Hematopoietic multipotent progenitor cell treated with erythropoietin and hydrocortisone succinate and interleukin-3 and kit ligand, for 17 days (in vitro differentiated cells): ENCODE results near the gene SPAG7.
"Not testable (repeated sequence)": the region's sequence is repeated elsewhere in the genome, so short reads cannot be mapped to it uniquely, and the experiment has no call there.

Experiments
- DNase-seq: peaks from one replicate; pipeline ENCODE4 v3.0.0-alpha.2; 2015; ENCODE audit warnings: low spot score

Gene SPAG7

DNA sequence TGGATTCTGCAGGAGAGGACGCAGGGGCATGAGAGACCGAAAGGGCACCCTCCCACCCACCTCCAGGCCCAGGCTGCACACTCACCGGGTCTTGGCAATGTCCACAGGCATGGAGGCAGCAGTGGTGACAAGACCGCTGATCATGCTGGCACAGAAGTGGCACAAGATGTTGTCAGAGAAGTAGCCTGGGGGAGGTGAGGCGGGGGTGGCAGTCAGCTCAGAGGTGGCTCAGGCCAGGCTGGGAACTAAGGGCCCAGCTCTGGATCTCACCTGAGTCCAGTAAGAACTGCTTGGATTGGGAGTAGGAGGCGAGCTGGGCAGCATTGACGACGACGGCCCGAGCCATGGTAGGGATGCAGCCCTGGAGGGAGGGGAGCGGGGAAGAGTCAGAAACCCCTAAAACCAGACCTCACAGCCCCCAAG, 29.5 kb downstream of the SPAG7 start:
- DNase-seq = no peak

DNA sequence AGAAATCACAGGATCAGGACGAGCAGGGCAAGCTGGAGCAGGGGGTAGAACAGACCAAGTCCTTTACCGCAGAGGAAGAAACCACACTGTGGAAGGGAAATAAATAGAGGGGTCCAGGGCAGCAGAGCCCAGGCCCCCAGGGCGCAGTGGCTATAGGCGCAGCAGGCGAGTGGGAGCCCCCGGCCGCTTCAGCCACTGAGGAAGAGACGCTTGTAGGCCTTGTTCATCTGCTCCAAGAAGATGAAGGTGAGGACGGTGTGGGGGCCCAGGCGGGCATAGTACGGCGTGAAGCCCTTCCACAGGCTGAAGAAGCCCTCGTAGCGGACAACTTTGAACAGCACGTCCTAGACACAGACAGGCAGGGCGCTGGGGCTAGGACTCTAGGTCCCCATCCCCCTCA, 30.1 kb downstream of the SPAG7 start:
- DNase-seq = no peak

DNA sequence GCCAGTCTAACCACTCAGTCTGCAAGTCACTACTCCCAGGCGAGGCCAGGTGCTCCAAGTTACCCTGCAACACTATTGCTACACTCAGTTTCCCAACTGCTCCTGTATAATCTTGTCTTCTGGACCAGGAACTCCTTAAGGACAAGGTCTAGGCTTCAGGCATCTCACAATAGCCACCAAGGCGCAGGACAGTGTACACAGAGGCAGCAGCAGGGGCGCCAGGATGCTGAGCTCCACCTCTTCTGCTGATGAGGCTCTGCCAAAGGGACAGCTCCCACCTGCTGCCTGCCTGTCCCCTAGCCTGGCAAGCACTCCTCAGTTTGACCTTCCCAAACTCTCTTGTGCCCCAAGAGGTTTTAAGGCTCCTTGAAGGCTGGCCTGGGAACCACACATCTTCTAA, 31.2 kb downstream of the SPAG7 start:
- DNase-seq = no peak

DNA sequence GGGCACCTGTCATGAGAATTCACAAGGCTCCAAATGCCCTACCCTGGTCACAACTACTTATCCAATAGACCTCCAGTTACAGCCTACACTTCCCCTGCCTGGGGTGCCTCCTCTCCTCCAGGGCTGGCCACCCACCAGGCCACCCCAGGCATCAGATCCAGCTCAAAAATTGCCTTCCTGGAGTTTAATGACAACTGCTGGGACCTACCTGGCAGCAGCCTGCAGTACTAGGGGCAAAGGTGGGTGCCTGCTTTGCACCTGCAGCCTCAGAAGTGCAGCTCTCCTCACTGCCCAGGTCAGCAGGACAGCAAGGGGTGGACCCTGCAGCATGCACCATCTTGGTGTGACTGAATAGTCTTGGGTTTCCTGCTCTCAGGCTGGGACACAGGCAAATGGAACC, 32.0 kb downstream of the SPAG7 start:
- no peak for DNase-seq

DNA sequence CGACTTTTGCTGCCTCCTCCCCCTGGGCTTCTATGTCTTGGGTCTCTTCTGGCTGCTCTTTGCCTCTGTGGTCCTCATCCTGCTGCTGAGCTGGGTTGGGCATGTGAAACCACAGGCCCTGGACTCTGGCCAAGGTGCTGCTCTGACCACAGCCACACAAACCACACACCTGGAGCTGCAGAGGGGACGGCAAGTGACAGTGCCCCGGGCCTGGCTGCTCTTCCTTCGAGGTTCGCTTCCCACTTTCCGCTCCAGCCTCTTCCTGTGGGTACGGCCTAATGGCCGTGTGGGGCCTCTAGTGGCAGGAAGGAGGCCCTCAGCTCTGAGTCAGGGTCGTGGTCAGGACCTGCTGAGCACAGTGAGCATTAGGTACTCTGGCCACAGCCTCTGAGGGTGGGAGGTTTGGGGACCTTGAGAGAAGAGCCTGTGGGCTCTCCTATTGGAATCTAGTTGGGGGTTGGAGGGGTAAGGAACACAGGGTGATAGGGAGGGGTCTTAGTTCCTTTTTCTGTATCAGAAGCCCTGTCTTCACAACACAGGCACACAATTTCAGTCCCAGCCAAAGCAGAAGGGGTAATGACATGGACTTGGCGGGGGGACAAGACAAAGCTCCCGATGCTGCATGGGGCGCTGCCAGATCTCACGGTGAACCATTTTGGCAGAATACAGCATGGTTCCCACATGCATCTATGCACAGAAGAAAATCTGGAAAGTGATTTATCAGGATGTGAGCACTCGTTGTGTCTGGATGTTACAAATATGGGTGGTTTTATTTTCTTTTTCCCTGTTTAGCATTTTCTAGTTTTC, 33.2 kb downstream of the SPAG7 start:
- DNase-seq = no peak

DNA sequence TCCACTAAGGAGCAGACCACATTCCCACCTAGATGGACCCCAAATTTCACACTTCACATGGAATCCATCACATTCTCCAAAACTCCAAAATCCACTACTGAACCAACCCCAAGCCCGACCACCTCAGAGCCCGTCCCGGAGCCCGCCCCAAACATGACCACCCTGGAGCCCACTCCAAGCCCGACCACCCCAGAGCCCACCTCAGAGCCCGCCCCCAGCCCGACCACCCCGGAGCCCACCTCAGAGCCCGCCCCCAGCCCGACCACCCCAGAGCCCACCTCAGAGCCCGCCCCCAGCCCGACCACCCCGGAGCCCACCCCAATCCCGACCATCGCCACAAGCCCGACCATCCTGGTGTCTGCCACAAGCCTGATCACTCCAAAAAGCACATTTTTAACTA, 34.0 kb downstream of the SPAG7 start:
- DNase-seq = no peak

DNA sequence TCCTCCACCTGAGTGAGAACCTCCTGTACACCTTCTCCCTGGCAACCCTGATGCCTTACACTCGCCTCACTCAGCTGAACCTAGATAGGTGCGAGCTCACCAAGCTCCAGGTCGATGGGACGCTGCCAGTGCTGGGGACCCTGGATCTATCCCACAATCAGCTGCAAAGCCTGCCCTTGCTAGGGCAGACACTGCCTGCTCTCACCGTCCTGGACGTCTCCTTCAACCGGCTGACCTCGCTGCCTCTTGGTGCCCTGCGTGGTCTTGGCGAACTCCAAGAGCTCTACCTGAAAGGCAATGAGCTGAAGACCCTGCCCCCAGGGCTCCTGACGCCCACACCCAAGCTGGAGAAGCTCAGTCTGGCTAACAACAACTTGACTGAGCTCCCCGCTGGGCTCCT, 34.9 kb downstream of the SPAG7 start:
- no peak for DNase-seq

DNA sequence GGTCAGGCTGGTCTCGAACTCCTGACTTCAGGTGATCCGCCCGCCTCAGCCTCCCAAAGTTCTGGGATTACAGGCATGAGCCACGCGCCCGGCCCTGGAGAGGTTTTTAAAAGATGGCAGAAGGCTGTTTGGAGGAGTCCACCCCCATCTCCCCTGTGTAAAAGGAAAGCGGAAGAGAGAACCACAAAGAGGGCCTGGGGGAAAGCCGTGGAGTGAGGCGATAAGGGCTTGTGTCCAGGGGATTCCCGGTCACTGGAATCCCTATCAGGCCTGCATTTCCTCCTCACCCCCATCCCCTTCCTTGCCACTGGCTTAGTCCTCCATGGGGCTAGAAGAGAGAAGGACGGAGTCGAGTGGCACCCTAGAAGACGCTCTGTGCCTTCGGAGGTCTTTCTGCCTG, 35.7 kb downstream of the SPAG7 start, which contains the start of gene GP1BA:
Gene GP1BA, plus strand, starts transcription at position 315 of the 400 bp plus-strand sequence. CDS start 328 bp downstream, outside the sequence.
- DNase-seq = no peak

DNA sequence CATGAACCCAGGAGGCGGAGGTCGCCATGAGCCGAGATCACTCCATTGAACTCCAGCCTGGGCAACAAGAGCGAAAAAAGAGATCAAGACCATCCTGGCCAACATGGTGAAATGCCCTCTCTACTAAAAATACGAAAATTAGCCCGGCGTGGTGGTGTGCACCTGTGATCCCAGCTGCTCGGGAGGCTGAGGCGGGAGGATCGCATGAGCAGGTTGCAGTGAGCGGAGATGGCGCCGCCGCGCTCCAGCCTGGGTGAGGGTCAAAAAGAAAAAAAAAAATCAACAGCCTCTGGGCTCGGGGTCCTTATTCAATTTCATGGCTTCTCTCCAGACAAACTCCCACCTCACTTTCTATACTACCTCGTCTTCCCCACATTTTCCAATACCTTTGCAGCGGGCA, 38.7 kb downstream of the SPAG7 start:
- no peak for DNase-seq

DNA sequence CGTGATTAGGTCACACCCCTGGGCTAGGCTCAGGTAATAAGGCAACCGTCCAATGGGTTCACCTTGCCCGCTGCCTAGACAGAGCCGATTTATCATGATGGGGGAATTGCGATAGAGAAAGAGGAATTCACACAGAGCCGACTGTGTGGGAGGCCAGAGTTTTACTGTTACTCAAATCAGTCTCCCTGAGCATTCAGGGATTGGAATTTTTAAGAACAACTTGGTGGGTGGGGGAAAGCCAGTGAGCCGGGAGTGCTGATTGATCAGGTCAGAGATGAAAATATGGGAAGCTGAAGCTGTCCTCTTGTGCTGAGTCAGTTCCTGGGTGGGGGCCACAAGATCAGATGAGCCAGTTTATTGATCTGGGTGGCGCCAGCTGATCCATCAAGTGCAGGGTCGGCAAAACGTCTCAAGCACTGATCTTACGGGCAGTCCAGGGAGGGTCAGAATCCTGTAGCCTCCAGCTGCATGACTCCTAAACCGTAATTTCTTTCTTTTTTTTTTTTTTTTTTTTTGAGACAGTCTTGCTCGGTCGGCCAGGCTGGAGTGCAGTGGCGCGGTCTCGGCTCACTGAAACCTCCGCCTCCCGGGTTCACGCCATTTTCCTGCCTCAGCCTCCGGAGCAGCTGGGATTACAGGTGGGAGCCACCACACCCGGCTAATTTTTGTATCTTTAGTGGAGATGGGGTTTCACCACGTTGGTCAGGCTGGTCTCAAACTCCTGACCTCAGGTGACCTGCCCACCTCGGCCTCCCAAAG, 40.9 kb downstream of the SPAG7 start:
- DNase-seq = not testable (repeated sequence)

DNA sequence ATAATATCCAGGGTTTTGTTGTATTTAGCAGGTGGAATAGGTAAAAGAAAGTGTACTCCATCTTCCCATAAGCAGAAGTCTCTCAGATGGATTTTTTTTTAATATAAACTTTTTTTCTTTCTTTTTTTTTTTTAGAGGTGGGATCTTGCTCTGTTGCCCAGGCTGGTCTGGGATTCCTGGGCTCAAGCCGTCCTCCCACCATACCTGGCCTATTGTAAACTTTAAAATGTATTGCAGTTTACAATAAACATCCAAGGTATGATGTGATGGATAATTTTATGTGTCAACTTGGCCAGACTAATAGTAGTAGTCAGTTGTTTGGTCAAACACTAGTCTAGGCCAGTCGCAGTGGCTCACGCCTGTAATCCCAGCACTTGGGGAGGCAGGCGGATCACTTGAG, 46.3 kb downstream of the SPAG7 start:
- no peak for DNase-seq

DNA sequence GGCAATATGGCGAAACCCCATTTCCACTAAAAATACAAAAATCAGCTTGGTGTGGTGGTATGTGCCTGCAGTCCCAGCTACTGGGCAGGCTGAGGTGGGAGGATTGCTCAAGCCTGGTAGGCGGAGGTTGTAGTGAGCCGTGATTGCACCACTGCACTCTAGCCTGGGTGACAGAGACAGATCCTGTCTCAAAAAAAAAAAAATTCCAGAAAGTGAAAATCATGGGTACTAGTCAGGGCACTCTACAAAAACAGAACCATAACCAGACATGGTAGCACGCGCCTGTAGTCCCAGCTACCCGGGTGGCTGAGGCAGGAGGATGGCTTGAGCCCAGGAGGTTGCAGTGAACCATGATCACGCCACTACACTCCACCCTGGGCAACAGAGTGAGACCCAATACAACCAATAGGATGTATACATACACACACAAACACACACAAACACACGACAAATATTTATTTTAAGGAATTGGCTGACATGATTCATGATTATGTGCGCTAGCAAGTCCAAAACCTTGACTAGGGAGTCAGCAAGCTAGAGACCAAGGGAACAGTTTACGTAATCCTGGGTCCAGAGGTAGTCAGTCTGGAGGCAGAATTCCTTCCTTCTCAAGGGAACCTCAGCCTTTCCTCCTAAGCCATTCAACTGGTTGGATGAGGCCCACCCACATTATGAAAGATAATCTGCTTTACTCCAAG, 47.1 kb downstream of the SPAG7 start:
- DNase-seq = no peak

DNA sequence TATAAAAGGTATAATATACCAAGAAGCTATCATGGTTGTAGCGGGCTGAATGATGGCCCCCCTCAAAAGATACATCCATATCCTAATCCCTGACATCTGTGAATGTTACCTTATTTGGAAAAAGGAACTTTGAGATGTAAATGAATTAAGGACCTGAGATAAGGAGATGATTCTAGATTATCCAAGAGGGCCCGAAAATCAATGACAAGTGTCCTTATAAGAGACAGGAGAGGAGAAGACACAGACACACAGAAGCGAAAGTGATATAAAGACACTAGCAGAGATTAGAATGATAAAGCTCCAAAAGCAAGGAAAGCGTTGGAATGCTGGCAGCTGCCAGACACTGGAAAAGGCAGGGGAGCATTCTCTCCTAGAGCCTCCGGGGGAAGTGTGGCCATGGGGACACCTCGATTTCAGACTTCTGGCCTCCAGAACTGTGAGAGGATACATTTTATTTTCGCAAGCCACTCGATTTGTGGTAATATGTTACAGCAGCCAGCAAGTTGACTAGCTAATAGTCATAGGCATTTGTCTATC, 48.0 kb downstream of the SPAG7 start:
- DNase-seq = no peak

DNA sequence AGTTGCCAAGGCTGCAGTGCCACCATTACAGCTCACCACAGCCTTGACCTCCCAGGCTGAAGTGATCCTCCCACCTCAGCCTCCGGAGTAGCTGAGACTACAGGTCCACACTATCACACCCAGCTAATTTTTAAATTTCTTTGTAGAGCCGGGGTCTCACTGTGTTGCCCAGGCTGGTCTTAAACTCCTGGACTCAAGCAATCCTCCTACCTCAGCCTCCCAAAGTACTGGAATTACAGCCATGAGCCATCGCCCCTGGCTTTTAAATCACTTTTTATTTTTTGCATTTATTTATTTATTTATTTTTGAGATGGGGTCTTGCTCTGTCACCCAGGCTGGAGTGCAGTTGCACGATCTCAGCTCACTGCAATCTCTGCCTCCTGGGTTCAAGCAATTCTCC, 53.1 kb downstream of the SPAG7 start:
- DNase-seq = not testable (repeated sequence)

DNA sequence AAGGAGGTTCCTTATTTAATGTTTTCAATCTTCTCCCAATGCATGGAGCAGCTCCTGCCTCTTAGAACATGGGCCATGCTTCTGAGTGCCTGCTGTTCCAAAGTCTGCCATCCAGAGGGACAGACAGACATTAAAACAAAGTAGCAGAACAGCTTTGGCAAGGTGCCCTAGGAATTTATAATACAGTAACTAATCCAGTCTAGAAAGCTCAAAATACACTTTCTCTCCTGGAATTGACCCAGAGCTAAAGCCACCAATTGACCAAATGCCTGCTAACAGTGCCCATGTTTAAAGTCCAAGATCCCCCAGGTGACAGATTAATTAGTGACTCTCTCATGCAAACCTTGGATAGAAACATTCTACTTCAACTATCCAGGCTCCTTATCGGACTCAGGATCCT, 53.6 kb downstream of the SPAG7 start:
- no peak for DNase-seq
